HG03280 (cell line): Measurements from ENCODE around the gene RBM38.
A peak's percentile ranks its signal among the peaks of the same experiment; 100 is the strongest.
"Not testable (repeated sequence)": the region's sequence is repeated elsewhere in the genome, so short reads cannot be mapped to it uniquely, and the experiment has no call there.

Experiments used
- ATAC-seq: cut with Tn5 transposase; IDR thresholded peaks from one replicate; pipeline ENCODE4 v1.9.1; 2021; ENCODE audit warnings: mild to moderate bottlenecking, moderate library complexity; ENCODE audit not compliant: unreplicated experiment

RBM38 gene

DNA sequence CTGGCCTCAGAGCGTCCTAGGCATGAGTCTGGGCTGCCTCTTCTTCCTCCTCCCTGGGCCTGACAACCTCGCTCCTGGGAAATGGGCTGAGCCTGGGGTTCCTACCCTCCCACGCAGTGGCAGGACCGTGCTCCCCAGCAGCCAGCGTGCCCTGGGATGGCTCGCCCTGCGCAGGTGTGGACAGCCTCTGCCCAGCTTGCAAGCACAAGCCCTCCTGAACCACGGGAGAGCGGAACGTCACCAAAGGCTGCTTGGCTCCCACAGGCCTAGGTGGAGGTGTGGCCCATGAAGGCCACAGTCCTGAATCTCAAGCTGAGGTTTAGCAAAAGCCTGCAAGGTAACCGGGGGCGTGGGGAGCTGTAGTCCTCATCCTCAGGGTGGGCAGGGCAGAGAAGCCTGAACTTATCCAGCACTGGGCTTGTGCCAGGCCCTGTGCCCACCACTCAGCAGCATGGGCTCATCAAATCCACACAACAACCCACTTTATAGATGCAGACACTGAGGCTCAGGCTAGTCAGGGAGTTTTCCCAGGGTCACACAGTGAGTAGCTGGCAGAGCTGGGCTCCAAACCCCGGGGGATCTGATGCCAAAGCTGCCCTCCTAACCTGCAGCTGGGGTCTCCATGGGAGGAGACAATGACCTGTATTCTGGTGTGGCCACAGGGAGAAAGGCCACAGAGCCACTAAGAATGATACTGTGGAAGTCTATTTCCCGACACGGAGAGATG is 25.3 kb downstream of the RBM38 start:
- ATAC-seq: no peak

DNA sequence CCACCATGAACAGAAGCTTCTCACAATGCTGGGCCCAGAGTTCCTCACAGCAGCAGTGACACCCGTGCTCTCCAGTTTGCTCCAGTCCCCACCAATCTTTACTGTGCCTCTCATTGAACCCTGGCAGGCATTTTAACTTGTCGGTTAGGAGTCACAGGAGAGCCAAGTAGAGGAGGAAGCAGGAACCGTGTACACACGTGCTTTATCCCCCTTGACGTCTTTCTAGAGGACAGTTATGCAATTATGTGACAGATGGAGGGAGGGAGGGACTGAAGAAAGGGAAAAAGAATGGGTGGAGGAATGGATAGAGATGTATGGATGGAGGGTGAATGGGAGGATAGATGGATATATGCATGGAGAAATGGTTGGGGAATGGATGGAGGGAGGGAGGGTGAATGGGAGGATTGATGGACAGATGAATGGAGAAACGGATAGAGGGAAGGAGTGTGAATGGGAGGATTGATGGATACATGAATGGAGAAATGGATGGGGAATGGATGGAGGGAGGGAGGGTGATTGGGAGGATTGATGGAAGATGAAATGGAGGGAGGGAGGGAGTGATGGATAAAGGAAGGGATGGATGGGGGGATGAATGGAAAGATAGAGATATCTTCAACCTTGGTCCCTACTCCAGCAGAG is 26.0 kb downstream of the RBM38 start:
- no peak for ATAC-seq

DNA sequence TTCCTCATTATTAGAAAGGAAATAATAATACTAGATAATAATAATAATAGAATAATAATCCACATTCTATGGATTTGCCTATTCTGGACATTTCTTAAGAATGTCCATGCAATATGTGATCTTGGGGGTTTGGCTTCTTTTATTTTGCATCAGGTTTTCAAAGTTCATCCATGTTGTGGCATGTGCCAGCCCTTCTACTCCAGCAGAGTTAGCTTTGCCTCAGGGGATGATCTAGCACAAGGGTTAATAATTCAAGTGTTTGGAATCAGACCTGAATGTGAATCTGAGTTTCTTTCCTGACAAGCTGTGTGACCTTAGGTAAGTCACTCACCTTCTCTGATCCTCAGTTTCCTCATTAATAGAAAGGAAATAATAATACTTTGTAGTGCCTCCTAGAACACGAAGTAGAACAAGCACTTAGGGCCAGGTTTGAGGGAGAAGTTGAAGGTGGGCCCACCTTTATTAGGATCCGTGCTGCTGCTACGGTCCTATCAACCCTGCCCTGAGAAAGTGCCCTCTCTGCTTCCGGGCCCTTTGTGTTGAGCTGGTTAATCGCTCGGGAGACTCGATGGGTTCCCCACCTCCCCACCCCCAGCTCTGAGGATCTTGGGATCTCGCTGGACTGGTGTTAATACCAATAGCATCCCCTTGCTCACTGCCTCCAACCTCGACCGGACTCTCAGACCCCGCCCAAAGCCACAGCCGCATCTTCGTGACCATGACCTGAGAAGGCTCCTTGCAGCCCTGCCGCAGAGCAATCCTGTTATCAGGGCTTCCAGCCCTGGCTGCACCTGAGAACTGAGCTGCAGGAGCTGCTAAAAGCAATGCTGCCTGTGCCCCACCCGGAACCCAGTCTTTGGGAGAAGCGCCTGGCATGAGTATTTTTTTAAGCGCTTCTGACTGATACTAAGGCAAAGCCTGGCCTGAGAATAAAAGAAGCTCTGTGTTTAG is 26.9 kb downstream of the RBM38 start:
- no peak for ATAC-seq

DNA sequence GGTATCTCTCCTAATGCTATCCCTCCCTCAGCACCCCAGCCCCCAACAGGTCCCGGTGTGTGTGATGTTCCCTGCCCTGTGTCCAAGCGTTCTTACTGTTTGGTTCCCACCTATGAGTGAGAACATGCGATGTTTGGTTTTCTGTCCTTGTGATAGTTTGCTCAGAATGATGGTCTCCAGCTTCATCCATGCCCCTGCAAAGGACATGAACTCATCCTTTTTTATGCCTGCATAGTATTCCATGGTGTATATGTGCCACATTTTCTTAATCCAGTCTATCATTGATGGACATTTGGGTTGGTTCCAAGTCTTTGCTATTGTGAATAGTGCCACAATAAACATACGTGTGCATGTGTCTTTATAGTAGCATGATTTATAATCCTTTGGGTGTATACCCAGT is 28.3 kb downstream of the RBM38 start:
- not testable (repeated sequence) for ATAC-seq

DNA sequence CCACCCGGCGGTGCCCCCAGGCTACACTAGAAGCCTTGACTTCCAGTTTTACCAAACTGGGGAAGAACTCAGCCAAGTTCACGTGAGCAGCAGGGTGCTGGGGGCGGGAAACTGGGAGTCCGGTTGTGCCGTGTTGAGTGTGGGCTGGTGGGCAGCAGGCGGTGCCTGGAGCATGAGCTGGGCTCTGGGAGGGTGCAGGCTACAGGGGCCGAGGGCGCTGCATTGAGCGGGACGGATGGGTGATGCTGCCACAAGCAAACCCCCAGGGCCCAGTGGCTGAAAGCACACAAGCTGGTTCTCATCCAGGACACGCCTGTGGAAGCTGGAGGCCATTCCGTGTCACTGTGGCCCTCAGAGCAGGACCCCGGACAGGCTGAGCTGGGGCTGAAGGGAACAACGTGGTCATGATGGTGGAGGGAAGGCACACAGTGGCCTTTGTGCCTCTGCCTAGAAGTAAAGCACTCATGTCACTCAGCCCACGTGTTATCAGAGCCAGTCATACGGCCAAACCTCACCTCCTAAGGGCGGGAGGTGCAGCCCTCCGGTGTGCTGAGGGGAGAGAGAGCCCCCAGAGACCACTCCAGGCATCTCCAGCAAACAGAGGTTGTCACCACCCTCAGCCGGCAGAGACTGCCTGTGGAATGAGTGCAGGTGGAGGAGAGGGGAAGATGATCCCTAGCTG is 29.5 kb downstream of the RBM38 start:
- no peak for ATAC-seq

DNA sequence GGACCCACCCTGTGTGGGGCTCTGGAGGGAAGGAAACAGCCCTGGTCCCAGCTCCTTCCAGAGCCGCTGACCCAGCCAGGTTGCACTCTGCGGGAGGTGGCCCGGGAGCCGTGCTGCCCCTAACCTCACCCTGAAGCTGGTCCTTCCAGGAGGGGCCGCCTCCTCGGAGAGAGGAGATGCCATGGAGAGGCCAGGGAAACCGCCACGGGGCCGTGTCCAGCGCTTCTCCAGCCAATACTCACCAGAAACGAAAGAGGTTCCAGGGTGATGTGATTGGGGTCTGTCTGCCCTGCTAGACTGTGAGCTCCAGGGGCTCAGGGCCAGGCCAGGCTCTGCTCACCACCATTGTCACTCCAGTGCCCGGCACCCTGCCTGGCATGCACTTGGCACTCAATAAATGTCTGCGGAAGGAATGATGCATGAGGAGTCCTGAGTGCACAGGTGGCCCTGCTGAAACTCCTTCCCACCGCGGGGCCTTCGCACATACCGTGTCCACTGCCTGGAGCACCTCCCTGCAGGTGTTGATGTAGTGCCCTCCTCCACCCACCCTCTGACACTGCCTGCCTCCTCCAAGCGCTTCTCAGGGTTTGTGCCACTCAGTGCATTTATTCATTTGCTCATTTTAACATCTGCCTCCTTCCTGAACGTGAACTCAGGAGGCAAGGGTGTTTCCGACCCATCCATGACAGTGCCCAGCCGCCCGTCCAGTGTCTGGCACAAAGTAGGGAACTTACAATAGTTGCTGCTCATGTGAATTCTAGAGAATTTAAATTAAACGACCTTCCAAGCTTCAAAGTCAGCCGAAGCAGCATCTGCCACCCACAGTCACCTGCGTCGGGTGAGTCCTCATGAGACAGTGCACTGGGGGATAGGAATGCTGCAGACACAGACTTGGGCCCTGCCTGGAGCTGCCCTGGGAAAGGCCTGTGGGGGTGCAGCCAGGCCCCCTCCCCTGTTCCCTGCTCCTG is 30.3 kb downstream of the RBM38 start:
- no peak for ATAC-seq

DNA sequence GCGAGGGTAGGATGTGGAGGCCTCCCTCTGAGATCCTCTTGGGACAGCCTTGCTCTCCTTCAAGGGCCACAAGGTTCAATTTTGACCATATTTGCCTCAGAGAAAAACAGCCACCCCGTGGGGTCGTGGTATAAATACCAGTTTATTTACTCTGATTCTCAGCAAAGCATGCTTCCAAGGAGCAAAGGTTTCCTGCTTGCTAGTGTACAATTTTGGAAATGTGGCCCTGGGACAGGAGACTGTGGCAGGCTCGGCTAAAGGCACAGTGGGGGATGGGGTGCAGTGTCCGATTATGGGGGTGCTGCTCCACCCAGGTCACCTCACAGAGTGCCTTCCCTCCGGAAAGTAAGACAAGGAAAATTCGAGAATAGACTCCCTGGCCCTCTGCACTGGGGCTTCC is 31.1 kb downstream of the RBM38 start:
- ATAC-seq: no peak

DNA sequence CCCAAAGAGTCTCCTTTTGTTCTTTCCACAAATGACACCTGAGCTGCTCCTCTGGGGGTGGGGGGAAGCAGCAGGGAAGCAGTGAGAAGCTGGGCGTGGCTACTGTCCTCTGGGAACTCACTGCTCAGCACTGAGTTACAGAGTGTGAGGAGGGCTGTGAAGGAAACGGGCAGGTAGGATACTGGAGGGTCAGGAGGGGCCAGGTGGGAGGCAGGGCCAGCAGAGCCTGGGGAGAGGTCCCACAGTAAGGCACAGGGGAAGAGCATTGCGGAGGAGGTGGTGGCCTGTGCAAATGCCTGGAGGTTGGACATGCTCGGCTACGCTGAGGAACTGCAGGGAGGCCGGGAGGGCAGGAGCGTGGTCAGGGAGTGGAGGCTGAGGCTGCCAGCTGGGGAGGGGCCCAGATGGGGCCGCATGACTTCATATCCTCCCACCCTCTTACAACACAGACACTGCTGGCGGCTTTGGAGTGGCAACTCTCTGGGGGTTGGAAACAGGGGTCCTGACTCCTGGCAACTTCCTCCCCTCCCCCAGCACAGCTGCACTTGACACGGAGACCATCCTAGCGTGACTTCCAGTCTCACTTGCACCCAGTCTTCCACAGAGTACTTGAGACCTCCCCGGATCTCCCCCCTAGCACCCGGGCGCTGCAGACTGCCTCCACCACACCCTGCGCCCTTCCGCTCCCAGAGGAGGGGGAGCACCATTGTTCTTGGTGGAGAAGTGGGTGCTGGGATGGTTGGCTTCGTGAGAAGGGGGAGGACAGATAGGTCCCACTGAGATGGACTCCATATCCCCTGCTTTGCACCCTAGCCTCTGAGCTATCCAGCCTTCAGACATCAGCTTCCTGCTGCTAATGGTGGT is 34.2 kb downstream of the RBM38 start:
- no peak for ATAC-seq

DNA sequence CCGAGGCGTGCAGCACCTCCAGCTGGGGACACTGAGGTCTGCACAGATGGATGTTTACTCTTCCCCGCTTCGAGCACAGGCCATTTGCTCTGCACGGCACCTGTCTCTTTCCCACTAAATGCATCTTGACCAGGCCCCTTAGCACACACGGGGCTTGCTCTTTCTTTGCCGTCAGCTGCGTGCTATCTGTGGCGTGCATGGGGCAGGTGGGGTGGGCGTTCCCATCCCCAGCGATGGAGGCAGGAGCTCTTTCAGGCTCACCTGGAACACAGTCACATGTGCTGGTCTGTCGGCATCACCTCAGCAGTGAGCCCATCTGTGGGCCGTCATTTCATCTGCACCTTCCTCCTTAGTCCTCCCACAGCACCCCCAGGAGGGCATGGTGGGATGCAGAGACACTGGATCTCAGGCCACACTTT is 35.1 kb downstream of the RBM38 start:
- no peak for ATAC-seq

DNA sequence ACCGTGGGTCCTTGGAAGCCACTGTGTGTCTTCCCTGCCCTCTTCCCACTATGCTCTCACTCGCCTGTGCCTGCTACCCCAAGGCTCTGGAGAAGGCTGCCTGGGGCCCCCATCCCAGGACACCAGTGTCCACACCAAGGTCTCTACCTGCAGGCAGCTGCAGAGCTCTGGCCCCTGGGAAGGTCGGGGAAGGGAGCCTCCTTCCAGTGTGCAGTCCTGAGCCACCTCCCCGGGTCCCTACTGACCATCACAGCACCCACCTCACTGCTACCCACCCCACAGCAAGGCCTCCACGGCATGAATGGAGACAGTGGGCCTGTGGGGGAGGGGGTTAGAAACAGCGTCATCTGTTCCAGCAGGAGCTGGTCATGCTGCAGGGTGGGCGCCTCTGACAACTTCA is 35.6 kb downstream of the RBM38 start:
- no peak for ATAC-seq

DNA sequence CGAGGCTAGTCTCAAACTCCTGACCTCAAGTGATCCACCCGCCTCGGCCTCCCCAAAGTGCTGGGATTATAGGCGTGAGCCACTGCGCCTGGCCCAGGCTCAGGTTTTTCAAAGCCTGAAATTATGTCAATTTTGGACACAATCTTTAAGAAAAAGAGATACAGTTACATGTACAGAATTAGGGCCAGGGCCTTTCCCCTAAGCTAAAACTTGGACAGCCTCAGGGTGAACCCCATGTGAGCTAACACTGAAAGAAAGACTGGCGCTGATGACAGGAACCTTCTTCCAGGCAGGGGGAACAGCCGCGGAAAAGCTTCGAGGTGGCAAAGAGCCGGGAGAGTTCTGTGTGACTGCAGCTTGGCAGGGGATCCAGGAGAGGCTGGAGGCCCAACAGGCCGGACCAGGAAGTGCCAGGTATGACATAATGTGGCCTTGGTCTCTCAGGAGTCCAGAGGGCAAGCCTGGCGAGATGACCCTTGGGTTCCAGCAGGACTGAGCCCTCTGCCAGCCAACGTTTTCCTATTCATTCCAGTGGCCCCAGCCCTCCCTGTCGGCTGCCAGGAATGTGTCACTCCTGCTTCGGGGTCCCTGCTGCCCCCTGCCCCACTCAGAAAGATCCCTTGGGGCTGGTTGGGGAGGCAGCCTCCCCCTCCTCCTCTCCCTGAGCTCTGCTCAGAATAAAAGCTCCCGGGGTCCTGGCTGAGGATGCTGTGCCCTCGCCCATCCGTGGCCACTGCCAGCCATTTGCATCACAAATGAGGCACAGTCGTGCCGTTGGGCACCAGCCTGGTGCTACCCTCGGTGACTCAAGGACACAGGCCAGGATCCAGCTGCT is 37.3 kb downstream of the RBM38 start:
- ATAC-seq: no peak

DNA sequence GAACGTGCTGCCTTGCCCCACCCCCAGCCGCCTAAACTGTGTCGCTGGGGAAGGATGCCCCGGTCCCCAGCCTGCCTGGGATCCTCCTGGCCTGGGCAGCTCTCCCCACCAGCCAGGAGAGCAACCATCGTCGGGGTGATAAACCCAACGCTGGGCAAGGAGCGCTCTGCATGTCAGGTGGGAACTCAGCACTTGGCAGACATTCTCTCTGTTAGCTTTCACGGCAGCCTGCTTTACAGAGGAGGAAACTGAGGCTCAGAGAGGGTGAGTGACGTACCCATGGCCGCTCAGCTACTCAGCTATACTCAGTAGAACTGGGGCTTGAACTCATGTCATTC is 37.9 kb downstream of the RBM38 start:
- ATAC-seq: no peak

DNA sequence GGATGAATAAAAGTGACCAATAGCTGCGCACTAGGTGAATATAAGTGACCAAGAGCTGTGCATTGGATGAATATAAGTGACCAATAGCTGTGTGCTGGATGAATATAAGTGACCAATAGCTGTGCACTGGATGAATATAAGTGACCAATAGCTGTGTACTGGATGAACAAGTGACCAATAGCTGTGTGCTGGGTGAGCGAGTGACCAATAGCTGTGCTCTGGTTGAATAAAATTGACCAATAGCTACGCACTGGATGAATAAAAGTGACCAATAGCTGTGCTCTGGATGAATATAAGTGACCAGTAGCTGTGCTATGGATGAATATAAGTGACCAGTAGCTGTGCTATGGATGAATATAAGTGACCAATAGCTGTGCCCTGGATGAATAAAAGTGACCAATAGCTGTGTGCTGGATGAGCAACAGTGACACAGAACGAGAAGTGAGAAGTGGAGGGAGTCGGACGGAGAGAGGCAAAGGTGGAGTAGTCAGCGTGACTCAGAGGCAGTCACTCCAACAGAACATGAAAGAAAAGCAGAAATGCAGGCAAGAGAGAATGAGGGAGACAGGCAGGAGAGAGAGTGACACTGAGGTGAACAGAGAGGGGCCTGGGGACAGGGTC is 38.5 kb downstream of the RBM38 start:
- no peak for ATAC-seq

DNA sequence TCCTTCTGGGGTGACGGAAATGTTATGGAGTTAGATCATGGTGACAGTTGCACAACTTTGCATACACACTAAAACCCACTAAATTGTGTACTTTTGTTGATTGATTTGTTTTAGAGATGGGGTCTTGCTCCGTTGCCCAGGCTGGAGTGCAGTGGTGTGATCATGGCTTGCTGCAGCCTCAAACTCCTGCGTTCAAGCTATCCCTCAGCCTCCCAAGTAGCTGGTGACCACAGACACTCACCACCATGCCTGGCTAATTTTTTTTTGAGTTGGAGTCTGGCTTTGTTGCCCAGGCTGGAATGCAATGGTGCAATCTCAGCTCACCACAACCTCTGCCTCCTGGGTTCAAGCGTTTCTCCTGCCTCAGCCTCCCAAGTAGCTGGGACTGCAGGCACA is 39.0 kb downstream of the RBM38 start:
- ATAC-seq: not testable (repeated sequence)

DNA sequence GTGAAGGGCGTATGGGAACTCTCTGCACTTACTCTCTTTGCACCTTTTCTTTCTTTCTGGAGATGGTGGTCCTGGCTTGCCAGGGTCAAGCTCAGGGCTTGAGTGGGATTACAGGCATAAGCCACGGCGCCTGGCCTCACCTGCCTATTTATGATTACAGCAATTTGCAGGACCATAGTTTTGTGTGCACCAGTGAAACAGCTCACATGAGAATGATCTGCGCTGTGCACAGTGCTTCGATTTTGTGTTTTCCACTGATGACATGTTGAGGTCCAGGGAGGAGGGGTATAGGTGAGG is 40.3 kb downstream of the RBM38 start:
- ATAC-seq: no peak

DNA sequence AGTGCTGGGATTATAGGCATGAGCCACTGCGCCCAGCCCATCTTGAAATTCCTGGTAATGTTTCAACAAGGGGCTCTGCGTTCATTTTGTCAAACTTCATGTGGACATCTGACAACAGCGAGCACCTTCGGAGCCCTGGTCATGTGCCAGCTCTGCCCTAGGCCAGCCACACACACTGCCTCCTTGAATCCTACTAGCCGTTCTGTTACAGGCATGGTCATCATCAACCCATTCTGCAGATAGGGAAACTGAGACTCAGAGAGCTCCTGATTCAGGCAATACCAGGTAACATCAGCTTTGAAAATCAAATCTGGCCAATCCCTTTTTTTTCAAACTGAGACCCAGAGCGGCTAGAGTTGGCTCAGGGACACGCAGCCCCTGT is 41.3 kb downstream of the RBM38 start:
- ATAC-seq: no peak

DNA sequence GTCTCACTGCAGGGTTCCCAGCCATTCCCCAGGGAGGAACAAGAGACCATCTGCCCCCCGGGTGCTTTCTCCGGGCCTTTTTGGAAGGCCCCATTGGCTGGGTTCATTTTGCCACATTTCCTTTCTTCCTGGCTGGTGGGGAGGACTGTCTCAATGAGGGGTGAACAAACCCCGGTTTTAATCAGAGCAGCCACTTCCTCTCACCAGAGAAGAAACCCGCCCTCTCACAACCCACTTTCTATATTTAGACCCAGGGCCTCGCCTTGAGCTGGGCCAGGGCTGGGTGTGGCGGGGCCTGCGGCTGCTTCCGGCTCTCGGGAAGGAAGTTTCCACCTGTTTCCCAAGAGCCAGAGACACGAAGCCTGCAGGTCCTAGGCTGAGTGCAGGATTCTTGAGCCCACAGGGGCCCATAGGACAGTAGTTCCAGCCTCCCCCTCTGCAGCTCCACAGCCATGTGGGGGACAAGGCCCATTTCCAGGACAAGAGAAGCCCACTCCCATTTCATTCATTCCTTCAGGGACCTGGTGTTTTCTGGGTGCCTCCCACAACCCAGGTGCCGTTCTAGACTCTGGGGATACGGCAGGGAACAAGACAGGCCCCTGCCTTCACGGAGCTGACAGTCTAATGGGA is 41.8 kb downstream of the RBM38 start:
- peak; percentile 75 for ATAC-seq
